Measurements from ENCODE around the gene OSTM1.

OSTM1 gene

GRCh38 chr6:108074359-108075144 is at the start of gene OSTM1:
Gene OSTM1 (minus strand): TSS chr6:108074741. CDS start chr6:108074651, 90 bp downstream.
- WGBS (ENCODE audit: insufficient coverage, insufficient read length) = no CpG with 5 or more reads among the region's 86 CpGs
- Histone ChIP-seq H3K27ac (ENCODE audit: low read length) (no peak within 1 kb of the TSS), H3K27me3 (ENCODE audit: control insufficient read depth, insufficient read depth, low read length) (no peaks in the 10 kb centered on the region), H3K36me3 (ENCODE audit: control insufficient read depth, insufficient read depth, low read length) (no peaks in the 10 kb centered on the region), H3K9me3 (ENCODE audit: control insufficient read depth, insufficient read depth, low read length) (no peaks in the 10 kb centered on the region), H3K4me3 (ENCODE audit: low read length) (peak within 1 kb of the TSS; percentile 85), H3K4me1 (ENCODE audit: control insufficient read depth, insufficient read depth, low read length) (peaks cover 1% of the 10 kb centered on the region; the same call in 1 of the 2 replicates)
- peak; percentile 52 for DNase-seq (ENCODE audit: low read depth, low spot score)

DNA sequence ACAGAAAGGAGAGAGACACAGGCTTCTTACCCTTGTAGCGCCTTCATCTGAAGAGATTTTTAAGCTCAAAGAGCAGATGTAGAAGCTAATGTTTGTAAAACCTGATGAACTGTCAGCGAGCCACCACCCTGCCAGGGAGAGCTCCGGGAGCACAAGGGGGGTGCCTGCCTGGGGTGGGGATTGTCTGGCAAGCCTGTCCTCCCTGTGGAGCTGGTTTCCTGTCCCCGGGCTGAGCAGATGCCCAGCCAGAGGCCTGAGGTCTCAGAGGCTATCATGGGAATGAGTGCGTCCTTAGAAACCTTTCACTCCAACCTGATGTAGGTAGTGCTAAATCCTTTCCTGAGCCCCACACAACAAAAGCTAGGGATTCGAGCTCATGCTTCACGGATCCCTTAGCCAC is 49.4 kb upstream of the OSTM1 start:
- no peak for DNase-seq (ENCODE audit: low read depth, low spot score)
- no peak overlapping the region for H3K27ac ChIP-seq (ENCODE audit: low read length)
- H3K36me3 ChIP-seq (ENCODE audit: control insufficient read depth, insufficient read depth, low read length) = no peaks in the 10 kb centered on the region
- H3K27me3 ChIP-seq (ENCODE audit: control insufficient read depth, insufficient read depth, low read length) = peaks cover 62% of the 10 kb centered on the region
- no peaks in the 10 kb centered on the region for H3K9me3 ChIP-seq (ENCODE audit: control insufficient read depth, insufficient read depth, low read length)
- H3K4me1 ChIP-seq (ENCODE audit: control insufficient read depth, insufficient read depth, low read length) = peaks cover 11% of the 10 kb centered on the region
- no peak overlapping the region for H3K4me3 ChIP-seq (ENCODE audit: low read length)
- WGBS (ENCODE audit: insufficient coverage, insufficient read length) = no CpG with 5 or more reads among the region's 7 CpGs

DNA sequence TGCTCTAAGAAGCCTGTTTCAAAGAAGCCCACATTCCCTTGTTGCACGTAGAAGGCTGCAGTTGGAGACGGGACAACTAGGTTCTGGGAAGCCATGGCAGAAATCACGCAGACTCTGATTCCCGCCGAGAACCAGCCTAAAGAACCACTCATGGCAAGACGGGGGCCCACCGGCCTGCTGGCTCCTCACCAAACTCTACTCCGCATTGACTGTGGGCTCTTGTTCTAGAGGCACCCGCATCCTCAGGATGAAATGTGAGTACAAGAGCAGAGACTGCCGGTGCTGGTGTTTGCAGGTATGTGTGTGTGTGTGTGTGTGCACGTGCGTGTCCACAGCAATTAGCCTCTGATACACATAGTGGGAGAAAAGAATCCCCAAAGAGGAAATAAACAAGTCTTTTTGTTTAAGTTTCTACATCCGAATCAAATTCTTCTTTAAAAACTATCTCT is 49.0 kb upstream of the OSTM1 start:
- Histone ChIP-seq H3K4me1 (ENCODE audit: control insufficient read depth, insufficient read depth, low read length) (peaks cover 11% of the 10 kb centered on the region), H3K9me3 (ENCODE audit: control insufficient read depth, insufficient read depth, low read length) (no peaks in the 10 kb centered on the region), H3K27ac (ENCODE audit: low read length) (no peak overlapping the region), H3K36me3 (ENCODE audit: control insufficient read depth, insufficient read depth, low read length) (no peaks in the 10 kb centered on the region), H3K27me3 (ENCODE audit: control insufficient read depth, insufficient read depth, low read length) (peaks cover 66% of the 10 kb centered on the region), H3K4me3 (ENCODE audit: low read length) (no peak overlapping the region)
- WGBS (ENCODE audit: insufficient coverage, insufficient read length) = no CpG with 5 or more reads among the region's 13 CpGs
- DNase-seq (ENCODE audit: low read depth, low spot score) = no peak

GRCh38 chr6:108121612-108122011 is 47.1 kb upstream of the OSTM1 start:
- H3K4me1 ChIP-seq (ENCODE audit: control insufficient read depth, insufficient read depth, low read length) = peaks cover 16% of the 10 kb centered on the region
- no peaks in the 10 kb centered on the region for H3K36me3 ChIP-seq (ENCODE audit: control insufficient read depth, insufficient read depth, low read length)
- no peak overlapping the region for H3K27ac ChIP-seq (ENCODE audit: low read length)
- no peaks in the 10 kb centered on the region for H3K9me3 ChIP-seq (ENCODE audit: control insufficient read depth, insufficient read depth, low read length)
- no peak for DNase-seq (ENCODE audit: low read depth, low spot score)
- no peak overlapping the region for H3K4me3 ChIP-seq (ENCODE audit: low read length)
- H3K27me3 ChIP-seq (ENCODE audit: control insufficient read depth, insufficient read depth, low read length) = peaks cover 81% of the 10 kb centered on the region
- no CpG with 5 or more reads among the region's 10 CpGs for WGBS (ENCODE audit: insufficient coverage, insufficient read length)

GRCh38 chr6:108120311-108120710 is 45.8 kb upstream of the OSTM1 start:
- H3K4me3 ChIP-seq (ENCODE audit: low read length) = no peak overlapping the region
- no peaks in the 10 kb centered on the region for H3K9me3 ChIP-seq (ENCODE audit: control insufficient read depth, insufficient read depth, low read length)
- peaks cover 16% of the 10 kb centered on the region for H3K4me1 ChIP-seq (ENCODE audit: control insufficient read depth, insufficient read depth, low read length)
- no CpG with 5 or more reads among the region's 12 CpGs for WGBS (ENCODE audit: insufficient coverage, insufficient read length)
- DNase-seq (ENCODE audit: low read depth, low spot score) = no peak
- peaks cover 93% of the 10 kb centered on the region for H3K27me3 ChIP-seq (ENCODE audit: control insufficient read depth, insufficient read depth, low read length)
- H3K27ac ChIP-seq (ENCODE audit: low read length) = no peak overlapping the region
- no peaks in the 10 kb centered on the region for H3K36me3 ChIP-seq (ENCODE audit: control insufficient read depth, insufficient read depth, low read length)

DNA sequence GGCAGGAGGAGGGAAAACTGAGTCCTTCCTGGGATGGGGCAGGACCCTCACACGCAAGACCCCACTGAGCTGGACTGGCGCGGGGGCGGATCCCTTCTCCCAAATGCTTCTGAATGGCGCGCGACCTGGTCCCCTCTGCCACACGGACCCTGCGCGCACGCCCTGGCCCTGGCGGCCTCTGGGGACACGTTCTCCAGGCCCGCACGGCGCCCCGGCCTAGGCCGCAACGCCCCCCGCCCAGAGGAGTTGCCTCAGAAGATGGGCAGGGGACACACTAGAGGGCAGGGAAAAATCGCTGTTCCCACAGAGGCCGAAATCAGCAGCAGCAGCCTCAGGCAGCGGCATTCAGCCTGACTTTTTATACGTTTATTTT is 45.2 kb upstream of the OSTM1 start:
- H3K9me3 ChIP-seq (ENCODE audit: control insufficient read depth, insufficient read depth, low read length) = no peaks in the 10 kb centered on the region
- H3K4me3 ChIP-seq (ENCODE audit: low read length) = peak overlapping the region; percentile 32; the same call in 1 of the 2 replicates
- H3K27me3 ChIP-seq (ENCODE audit: control insufficient read depth, insufficient read depth, low read length) = peaks cover 95% of the 10 kb centered on the region
- peaks cover 18% of the 10 kb centered on the region for H3K4me1 ChIP-seq (ENCODE audit: control insufficient read depth, insufficient read depth, low read length)
- no peaks in the 10 kb centered on the region for H3K36me3 ChIP-seq (ENCODE audit: control insufficient read depth, insufficient read depth, low read length)
- no CpG with 5 or more reads among the region's 24 CpGs for WGBS (ENCODE audit: insufficient coverage, insufficient read length)
- no peak for DNase-seq (ENCODE audit: low read depth, low spot score)
- H3K27ac ChIP-seq (ENCODE audit: low read length) = no peak overlapping the region

DNA sequence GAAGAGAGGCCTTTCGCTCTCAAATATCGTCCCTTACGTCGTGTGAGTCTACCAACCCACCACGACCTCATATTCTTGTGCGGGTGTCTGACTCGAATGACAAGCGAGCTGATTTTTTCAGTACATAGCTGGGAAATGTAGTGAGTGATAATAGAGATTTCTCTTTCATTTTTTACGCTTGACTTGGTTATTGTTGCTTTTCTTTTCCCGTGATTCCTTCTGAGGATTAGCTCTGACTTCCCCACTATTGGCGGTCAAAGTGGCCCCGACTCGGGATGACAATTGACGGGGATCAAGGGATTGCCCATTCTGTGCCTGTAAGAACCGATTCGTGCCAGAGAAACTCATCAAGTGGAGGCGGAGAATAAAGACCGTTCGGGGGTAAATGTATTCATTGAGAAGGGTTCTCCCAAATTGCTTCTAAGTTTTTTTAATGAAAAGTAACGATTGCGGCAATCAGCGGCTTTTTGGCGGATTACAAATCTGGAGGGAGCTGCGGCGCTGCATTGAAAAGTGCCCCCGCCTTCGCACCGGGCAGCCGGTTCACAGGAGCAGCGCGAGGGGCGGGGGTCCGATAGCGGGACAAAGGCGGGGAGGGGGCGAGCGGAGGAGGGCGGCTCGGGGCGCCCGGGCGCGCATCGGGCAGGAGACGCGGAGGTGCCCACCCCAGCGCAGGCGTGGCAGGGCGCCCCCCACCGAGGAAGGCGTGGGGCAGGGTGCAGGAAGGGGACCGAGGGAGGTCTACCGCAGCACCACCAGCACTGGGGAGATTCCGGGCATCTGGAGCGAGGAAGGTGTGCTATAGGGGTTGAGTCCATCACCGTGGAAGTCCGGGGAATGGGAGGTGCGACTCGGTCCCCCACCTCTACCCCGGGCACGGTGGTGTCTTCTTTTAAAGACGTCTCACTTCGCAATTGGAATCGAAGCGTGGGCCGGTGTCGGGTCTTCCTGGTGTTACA is 44.5 kb upstream of the OSTM1 start:
- Histone ChIP-seq H3K4me3 (ENCODE audit: low read length) (peak overlapping the region; percentile 32; the same call in 1 of the 2 replicates), H3K27ac (ENCODE audit: low read length) (no peak overlapping the region), H3K9me3 (ENCODE audit: control insufficient read depth, insufficient read depth, low read length) (no peaks in the 10 kb centered on the region), H3K27me3 (ENCODE audit: control insufficient read depth, insufficient read depth, low read length) (peaks cover 97% of the 10 kb centered on the region), H3K36me3 (ENCODE audit: control insufficient read depth, insufficient read depth, low read length) (no peaks in the 10 kb centered on the region), H3K4me1 (ENCODE audit: control insufficient read depth, insufficient read depth, low read length) (peaks cover 17% of the 10 kb centered on the region)
- DNase-seq (ENCODE audit: low read depth, low spot score) = no peak
- WGBS (ENCODE audit: insufficient coverage, insufficient read length) = no CpG with 5 or more reads among the region's 67 CpGs

GRCh38 chr6:108118359-108118724 is 43.8 kb upstream of the OSTM1 start:
- H3K4me3 ChIP-seq (ENCODE audit: low read length) = peak overlapping the region; percentile 7; the same call in 1 of the 2 replicates
- peaks cover 95% of the 10 kb centered on the region for H3K27me3 ChIP-seq (ENCODE audit: control insufficient read depth, insufficient read depth, low read length)
- peaks cover 17% of the 10 kb centered on the region for H3K4me1 ChIP-seq (ENCODE audit: control insufficient read depth, insufficient read depth, low read length)
- no peak overlapping the region for H3K27ac ChIP-seq (ENCODE audit: low read length)
- no peak for DNase-seq (ENCODE audit: low read depth, low spot score)
- no CpG with 5 or more reads among the region's 45 CpGs for WGBS (ENCODE audit: insufficient coverage, insufficient read length)
- no peaks in the 10 kb centered on the region for H3K9me3 ChIP-seq (ENCODE audit: control insufficient read depth, insufficient read depth, low read length)
- no peaks in the 10 kb centered on the region for H3K36me3 ChIP-seq (ENCODE audit: control insufficient read depth, insufficient read depth, low read length)

- no peak overlapping the region for H3K27ac ChIP-seq (ENCODE audit: low read length)
- H3K27me3 ChIP-seq (ENCODE audit: control insufficient read depth, insufficient read depth, low read length) = peaks cover 93% of the 10 kb centered on the region
- no peak for DNase-seq (ENCODE audit: low read depth, low spot score)
- H3K36me3 ChIP-seq (ENCODE audit: control insufficient read depth, insufficient read depth, low read length) = no peaks in the 10 kb centered on the region
- no CpG with 5 or more reads among the region's 72 CpGs for WGBS (ENCODE audit: insufficient coverage, insufficient read length)
- H3K4me3 ChIP-seq (ENCODE audit: low read length) = peak overlapping the region; percentile 41; the same call in 1 of the 2 replicates
- H3K4me1 ChIP-seq (ENCODE audit: control insufficient read depth, insufficient read depth, low read length) = peaks cover 16% of the 10 kb centered on the region
- no peaks in the 10 kb centered on the region for H3K9me3 ChIP-seq (ENCODE audit: control insufficient read depth, insufficient read depth, low read length)
Observed at GRCh38 chr6:108117427-108118358, 43.2 kb upstream of the OSTM1 start.
